Activated T-helper 2 cell treated with anti-CD3 and anti-CD28 coated beads, Interferon-gamma antibody, Interleukin-2, Interleukin-4, amounts not matched to agents 10 μg/mL and 5 μg/mL and 100 μg/mL, durations not matched to agents 14 hours and 24 hours and 36 hours (primary cell): ENCODE results near the gene FBXO7. TPM values are rescaled to one million over a fixed set of nuclear protein-coding genes. Genes with fewer than 3 reads are reported as not detected.

ENCODE experiments used
- DNase-seq: peaks from one replicate; pipeline ENCODE4 v3.0.0; 2021; ENCODE audit warnings: low spot score
- H3K27ac Mint-ChIP-seq: one replicate; pipeline ENCODE4 v1.8.0; 2021; ENCODE audit warnings: mixed read lengths
- H3K27me3 Mint-ChIP-seq: one replicate; pipeline ENCODE4 v1.8.0; 2021; ENCODE audit warnings: low read depth, mixed read lengths
- H3K36me3 Mint-ChIP-seq: one replicate; pipeline ENCODE4 v1.8.0; 2021; ENCODE audit warnings: low read depth, mixed read lengths
- H3K4me1 Mint-ChIP-seq: one replicate; pipeline ENCODE4 v1.8.0; 2021; ENCODE audit warnings: low read depth, mixed read lengths
- H3K4me3 Mint-ChIP-seq: one replicate; pipeline ENCODE4 v1.8.0; 2021; ENCODE audit warnings: low read depth, mild to moderate bottlenecking, moderate library complexity, mixed read lengths
- H3K9me3 Mint-ChIP-seq: one replicate; pipeline ENCODE4 v1.8.0; 2021; ENCODE audit warnings: mixed read lengths
- intact Hi-C: fragments of 100-400 bp; cut with micrococcal nuclease; formaldehyde crosslinking; loops from one replicate; pipeline ENCODE4 v1.15.1; 2023
- total RNA-seq: library from RNA; stranded (reverse); gene quantifications from 2 replicates; pipeline ENCODE4 v1.2.3, GENCODE V29; 2022

The FBXO7 gene
- total RNA-seq = 104 and 106 TPM in 2 replicates

DNA sequence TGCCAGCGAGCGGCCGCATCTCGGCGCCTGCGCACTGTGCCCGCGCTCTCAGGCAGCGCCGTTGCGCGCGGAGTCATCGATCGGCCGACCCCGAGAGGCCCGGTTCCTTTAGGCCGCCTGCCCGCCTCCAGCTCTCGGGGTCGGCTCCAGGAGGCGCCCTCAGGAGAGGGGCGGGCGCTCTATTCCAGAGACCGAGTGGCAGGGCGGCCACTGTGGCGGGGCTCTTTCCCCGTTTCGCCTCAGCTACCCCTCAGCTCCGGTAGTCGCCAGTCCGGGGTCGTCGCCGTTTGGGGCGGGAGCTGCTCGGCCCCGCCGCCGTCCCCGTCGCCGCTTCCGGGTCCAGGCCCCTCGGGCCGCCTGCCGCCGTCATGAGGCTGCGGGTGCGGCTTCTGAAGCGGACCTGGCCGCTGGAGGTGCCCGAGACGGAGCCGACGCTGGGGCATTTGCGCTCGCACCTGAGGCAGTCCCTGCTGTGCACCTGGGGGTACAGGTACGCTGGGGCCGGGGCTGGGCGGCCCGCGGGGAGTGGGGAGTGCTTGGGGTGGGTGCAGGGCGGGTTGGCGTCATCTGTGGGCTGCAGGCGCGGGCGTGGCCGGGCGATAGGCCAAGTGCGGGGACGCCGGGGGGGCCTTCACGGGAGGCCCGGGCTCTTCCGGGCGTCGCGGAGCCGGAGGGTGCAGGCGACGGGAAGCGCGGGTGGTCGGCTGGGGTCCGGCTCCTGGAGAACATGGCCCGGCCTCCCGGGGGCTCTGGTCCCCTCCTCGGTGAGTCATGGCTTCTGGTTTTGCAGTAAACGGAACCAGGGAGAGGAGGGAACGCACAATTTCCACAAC lies at the start of gene FBXO7:
Gene FBXO7, plus strand, starts transcription at position 177 of the 833 bp plus-strand sequence. Its CDS starts 192 bp downstream, at position 369.
- H3K27me3 Mint-ChIP-seq = no peaks in the 10 kb centered on the region
- H3K4me1 Mint-ChIP-seq = peaks cover 21% of the 10 kb centered on the region
- H3K36me3 Mint-ChIP-seq = peaks cover 7% of the 10 kb centered on the region
- no peaks in the 10 kb centered on the region for H3K9me3 Mint-ChIP-seq
- H3K4me3 Mint-ChIP-seq = peak within 1 kb of the TSS; percentile 93
- peak; percentile 84 for DNase-seq
- peak within 1 kb of the TSS; percentile 93 for H3K27ac Mint-ChIP-seq
- intact Hi-C loops = loop anchor here (2.0 to 10.0 kb wide), 3 partner anchors 210 to 336 kb away; no protein-coding TSS in a partner anchor

DNA sequence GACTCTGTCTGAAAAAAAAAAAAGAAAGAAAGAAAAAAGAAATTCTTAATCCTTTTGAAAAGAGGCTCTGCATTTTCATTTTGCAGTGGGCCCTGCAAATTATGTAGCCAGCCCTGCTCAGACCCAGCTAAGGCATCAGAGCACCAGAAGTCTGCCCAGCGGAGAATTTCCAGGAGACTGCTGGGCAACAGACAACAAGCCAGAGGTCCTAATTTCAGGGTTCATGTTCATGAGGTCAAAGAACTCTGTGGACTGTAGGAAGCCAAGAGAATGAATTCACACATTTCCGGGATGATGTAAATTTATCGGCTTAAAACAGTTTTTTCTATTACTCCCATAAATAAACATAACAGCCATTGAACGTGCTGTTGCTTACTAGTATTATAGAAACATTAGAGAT lies 47.7 kb upstream of the FBXO7 start:
- Mint-ChIP-seq H3K4me3 (no peak overlapping the region), H3K9me3 (no peaks in the 10 kb centered on the region), H3K36me3 (no peaks in the 10 kb centered on the region), H3K4me1 (peaks cover 7% of the 10 kb centered on the region), H3K27me3 (peaks cover 15% of the 10 kb centered on the region), H3K27ac (no peak overlapping the region)
- intact Hi-C loops = no loop called here
- no peak for DNase-seq

DNA sequence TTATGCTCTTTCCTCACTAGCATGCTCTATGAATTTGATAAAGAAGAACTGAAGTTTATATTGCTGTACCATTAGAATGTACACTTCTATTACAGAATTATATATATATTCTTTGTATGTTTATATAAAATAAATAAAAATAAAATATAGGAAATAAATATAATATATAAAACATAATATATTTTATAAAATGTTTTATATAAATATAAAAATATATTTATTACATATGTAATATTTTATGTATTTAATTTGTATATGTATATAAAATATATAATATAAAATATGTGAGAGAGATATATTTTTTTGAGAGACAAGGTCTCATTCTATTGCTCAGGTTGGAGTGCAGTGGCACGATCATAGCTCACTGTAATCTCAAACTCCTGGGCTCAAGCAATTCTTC lies 44.3 kb upstream of the FBXO7 start:
- H3K36me3 Mint-ChIP-seq = no peaks in the 10 kb centered on the region
- no peaks in the 10 kb centered on the region for H3K9me3 Mint-ChIP-seq
- DNase-seq = no peak
- no peak overlapping the region for H3K27ac Mint-ChIP-seq
- peaks cover 4% of the 10 kb centered on the region for H3K27me3 Mint-ChIP-seq
- H3K4me3 Mint-ChIP-seq = no peak overlapping the region
- intact Hi-C loops = no loop called here
- H3K4me1 Mint-ChIP-seq = peaks cover 7% of the 10 kb centered on the region

DNA sequence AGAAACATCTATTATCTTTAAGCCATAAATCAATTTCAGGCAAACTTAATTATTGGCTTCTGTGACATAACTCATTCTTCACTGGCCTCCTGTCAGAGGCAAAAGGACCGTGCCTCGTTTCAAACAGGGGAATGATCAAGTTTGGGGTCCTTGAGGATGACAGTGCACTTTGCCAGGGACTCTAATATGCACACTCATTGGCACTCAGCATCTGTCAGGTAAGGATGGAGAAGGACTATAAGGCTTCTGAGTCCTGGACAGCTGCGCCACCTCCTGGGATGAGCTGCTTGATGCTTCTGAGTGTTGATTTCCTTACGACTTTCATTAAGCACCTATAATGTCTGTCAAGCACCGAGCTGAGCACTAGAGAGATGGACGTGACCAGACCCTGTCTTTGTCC lies 30.5 kb upstream of the FBXO7 start:
- intact Hi-C loops = no loop called here
- Mint-ChIP-seq H3K4me3 (no peak overlapping the region), H3K36me3 (no peaks in the 10 kb centered on the region), H3K27me3 (no peaks in the 10 kb centered on the region), H3K27ac (no peak overlapping the region), H3K9me3 (no peaks in the 10 kb centered on the region), H3K4me1 (no peaks in the 10 kb centered on the region)
- DNase-seq = no peak

DNA sequence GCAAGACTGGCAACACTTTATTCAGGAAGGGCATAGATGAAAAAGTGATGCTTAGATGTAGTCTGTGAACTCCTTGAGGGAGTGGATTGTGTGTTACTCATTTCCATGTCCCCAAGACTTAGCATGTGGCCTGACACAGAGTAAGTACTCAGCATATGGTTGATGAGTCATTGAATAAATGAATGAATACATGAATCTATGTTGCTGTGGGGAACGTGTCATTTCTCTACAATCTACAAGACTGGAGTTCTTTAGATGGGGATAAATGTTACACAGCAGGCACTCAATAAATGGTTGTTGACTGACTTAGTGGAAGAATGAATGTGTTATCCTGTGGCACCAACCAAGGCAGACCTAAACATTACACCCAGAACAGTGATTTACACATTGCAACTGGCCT lies 28.3 kb upstream of the FBXO7 start:
- intact Hi-C loops = no loop called here
- DNase-seq = no peak
- Mint-ChIP-seq H3K27ac (no peak overlapping the region), H3K36me3 (no peaks in the 10 kb centered on the region), H3K4me3 (no peak overlapping the region), H3K4me1 (no peaks in the 10 kb centered on the region), H3K9me3 (no peaks in the 10 kb centered on the region), H3K27me3 (no peaks in the 10 kb centered on the region)

DNA sequence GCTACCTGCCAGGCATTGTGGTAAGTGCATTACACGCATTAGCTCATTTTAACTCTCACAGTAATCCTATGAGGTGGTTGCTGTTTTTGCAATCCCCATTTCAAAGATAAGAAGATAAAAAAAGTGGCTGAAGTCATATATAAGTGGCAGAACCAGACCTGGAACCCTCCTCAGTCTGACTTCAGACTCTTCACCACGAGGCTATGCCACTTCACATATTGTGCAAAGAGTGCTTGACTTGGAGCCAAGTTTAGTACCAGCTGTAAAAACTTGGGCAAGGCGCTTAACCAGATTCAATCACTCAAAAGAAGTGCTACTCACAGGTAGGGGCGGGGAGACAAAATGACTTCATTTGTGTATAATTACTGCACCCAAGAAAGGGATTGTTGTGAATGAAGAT lies 25.6 kb upstream of the FBXO7 start:
- Mint-ChIP-seq H3K27ac (no peak overlapping the region), H3K4me3 (no peak overlapping the region), H3K27me3 (peaks cover 5% of the 10 kb centered on the region), H3K9me3 (no peaks in the 10 kb centered on the region), H3K36me3 (no peaks in the 10 kb centered on the region), H3K4me1 (no peaks in the 10 kb centered on the region)
- intact Hi-C loops = no loop called here
- DNase-seq = no peak

DNA sequence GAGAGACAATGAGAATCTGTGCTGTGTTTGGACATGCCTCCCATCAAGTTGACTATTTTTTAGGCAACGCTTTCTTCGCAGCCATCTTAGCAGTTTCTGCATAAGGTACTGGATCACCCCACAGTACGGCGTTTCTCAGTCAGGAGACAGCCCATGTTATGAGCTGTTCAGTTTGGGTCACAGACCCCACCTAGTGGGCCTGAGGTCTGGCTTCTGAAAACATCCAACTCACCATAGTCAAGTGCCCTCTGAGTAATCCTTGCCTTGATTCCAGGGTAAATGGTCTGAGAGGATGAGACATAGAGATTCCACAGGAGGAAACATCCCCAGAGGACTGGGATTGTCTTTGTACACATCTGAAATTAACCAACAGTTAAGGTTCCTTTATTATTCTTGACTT lies 17.6 kb upstream of the FBXO7 start:
- DNase-seq = no peak
- Mint-ChIP-seq H3K4me1 (no peaks in the 10 kb centered on the region), H3K9me3 (no peaks in the 10 kb centered on the region), H3K27ac (no peak overlapping the region), H3K27me3 (peaks cover 25% of the 10 kb centered on the region), H3K4me3 (no peak overlapping the region), H3K36me3 (no peaks in the 10 kb centered on the region)
- intact Hi-C loops = no loop called here

DNA sequence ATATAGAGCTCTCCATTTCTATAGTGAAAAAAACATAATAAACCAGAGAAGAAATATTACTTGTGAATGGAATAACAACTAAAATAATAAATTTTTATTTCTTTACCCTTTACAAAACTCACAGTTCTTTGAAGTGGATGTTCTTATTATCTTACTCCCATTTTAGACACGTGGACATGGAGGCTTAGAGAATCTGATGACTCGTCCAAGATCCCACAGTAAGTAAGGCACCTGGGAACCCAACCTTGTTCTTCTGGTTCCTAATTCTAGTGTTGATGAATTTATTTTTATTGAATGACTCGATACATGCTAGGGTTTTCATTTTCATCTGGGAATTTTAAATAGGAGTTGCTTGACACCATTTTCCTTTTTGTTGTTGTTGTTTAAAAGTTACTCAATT lies 12.2 kb upstream of the FBXO7 start:
- Mint-ChIP-seq H3K4me1 (no peaks in the 10 kb centered on the region), H3K4me3 (no peak overlapping the region), H3K27me3 (peaks cover 33% of the 10 kb centered on the region), H3K36me3 (no peaks in the 10 kb centered on the region), H3K27ac (no peak overlapping the region), H3K9me3 (no peaks in the 10 kb centered on the region)
- intact Hi-C loops = no loop called here
- no peak for DNase-seq

DNA sequence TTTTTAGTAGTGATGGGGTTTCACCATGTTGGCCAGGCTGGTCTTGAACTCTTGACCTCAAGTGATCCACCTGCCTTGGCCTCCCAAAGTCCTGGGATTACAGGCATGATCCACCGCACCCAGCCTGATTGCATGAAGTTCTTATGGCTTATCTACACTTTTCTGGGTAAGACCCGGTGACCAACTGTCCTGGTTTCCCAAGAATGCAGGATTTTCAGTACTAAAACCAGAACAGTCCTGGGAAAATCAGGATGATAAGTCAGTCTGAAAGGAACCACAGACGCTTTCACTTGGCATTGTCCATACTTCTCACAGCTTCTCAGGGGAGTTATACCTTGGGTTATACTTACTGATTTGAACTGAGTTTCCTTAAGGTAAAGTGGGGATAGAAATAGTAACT lies 8.9 kb upstream of the FBXO7 start:
- intact Hi-C loops = no loop called here
- Mint-ChIP-seq H3K4me3 (no peak overlapping the region), H3K4me1 (no peaks in the 10 kb centered on the region), H3K9me3 (no peaks in the 10 kb centered on the region), H3K27ac (no peak overlapping the region), H3K27me3 (peaks cover 28% of the 10 kb centered on the region), H3K36me3 (no peaks in the 10 kb centered on the region)
- no peak for DNase-seq

DNA sequence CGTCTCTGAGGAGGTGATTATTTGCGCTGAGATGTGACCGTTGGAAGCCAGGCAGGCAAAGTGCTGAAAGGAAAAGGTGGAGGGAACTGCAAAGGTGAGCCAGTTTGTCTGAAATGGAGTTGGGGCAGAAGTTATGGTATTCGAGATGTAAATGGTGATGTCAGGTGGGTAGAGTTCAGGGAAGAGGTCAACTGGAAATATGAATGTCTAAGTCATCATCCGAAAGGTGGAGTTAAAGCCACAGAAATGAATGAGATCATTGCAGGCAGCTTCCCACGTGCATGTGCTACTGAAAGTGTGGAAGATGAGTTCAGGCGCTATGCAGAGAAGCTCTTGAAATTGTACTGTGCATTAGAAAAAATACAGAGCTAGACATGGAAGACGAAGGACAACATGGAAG lies 8.1 kb upstream of the FBXO7 start:
- DNase-seq = no peak
- intact Hi-C loops = no loop called here
- peaks cover 25% of the 10 kb centered on the region for H3K27me3 Mint-ChIP-seq
- no peak overlapping the region for H3K27ac Mint-ChIP-seq
- H3K4me3 Mint-ChIP-seq = no peak overlapping the region
- H3K9me3 Mint-ChIP-seq = no peaks in the 10 kb centered on the region
- H3K36me3 Mint-ChIP-seq = no peaks in the 10 kb centered on the region
- H3K4me1 Mint-ChIP-seq = no peaks in the 10 kb centered on the region

DNA sequence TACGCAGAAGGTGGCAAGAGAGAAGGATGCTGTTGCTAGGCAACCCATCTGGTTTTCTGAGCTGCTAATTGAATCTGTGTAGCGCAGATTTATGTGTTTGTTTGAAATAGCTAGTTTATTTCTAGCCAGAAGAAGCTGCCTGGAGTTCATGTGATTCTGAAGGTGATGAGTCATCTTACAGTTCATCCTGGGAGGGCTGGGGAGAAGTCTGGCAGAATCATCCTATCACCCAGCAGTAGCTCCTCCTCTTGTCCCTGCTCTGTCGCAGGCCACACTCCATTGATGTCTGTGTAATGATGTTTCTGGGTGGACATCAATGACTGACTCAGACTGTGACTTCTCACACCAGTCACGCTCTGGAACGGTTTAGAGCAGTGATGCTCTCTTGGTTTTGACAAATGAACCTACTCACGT lies 4.8 kb upstream of the FBXO7 start:
- Mint-ChIP-seq H3K4me3 (no peak overlapping the region), H3K36me3 (no peaks in the 10 kb centered on the region), H3K27me3 (peaks cover 13% of the 10 kb centered on the region), H3K4me1 (peaks cover 9% of the 10 kb centered on the region), H3K27ac (no peak overlapping the region), H3K9me3 (no peaks in the 10 kb centered on the region)
- intact Hi-C loops = loop anchor here (5.0 to 10.0 kb wide), 2 partner anchors 205 to 268 kb away; no protein-coding TSS in a partner anchor
- DNase-seq = no peak

DNA sequence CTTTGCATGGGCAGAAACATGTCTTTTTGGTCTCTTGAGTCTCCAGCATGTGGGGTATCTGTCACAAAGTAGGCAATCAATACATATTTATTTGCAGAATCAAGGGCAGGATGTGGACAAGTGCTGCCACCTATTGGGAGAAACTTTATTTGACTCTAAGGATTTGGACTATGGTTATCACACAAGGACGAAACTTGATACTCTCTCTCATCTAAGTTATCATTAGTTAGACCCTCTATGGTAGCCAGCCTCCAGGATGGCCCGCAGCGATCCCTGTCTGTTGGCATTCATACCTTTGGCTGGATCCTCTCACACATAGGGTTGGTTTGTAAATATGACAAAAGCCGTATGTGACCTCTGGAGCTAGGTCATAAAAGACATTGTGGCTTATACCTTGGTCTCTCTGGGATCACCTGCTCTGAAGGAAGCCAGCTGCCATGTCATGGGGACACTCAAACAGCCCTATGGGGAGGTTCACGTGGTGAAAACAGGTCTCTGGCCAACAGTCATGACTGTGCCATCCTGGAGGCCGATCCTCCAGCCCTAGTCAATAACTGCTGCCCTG lies 1.1 kb upstream of the FBXO7 start:
- H3K36me3 Mint-ChIP-seq = peaks cover 4% of the 10 kb centered on the region
- no peaks in the 10 kb centered on the region for H3K9me3 Mint-ChIP-seq
- peak overlapping the region; percentile 87 for H3K4me3 Mint-ChIP-seq
- H3K4me1 Mint-ChIP-seq = peaks cover 15% of the 10 kb centered on the region
- peak; percentile 43 for DNase-seq
- H3K27me3 Mint-ChIP-seq = no peaks in the 10 kb centered on the region
- intact Hi-C loops = loop anchor here (1.0 to 10.0 kb wide), 5 partner anchors 10 to 496 kb away; partner anchors contain the start of gene RTCB
- H3K27ac Mint-ChIP-seq = peak overlapping the region; percentile 89

DNA sequence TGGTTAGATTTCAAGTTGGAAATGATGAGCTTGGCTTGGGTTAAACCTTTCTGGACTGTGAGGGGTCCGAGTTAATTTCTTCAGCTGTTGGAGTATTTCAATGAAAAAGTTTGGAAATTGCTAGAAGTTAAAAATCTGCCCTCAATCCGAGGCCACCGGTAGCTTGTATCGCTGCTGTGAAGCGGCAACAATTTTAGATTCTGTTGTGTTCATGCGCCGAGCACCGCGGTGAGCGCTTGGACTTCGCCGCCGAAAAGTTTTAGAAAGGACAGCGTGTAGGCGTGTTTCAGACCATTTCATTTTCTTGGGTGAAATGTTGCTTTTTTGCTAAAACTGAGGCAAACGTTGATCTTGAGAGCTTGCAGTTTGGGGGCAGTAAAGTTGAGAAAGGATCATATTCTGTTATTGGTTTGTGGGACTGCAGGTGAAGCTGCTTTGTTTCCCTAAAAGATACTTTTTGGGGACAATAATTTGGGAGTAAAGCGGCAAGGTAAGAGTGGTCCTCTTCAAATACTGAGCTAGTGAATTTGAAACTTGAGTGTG lies 928 bp downstream of the FBXO7 start:
- H3K27me3 Mint-ChIP-seq = no peaks in the 10 kb centered on the region
- DNase-seq = no peak
- intact Hi-C loops = loop anchor here (2.0 to 10.0 kb wide), 2 partner anchors 211 to 337 kb away; no protein-coding TSS in a partner anchor
- H3K27ac Mint-ChIP-seq = peak overlapping the region; percentile 93
- no peaks in the 10 kb centered on the region for H3K9me3 Mint-ChIP-seq
- peak overlapping the region; percentile 93 for H3K4me3 Mint-ChIP-seq
- H3K4me1 Mint-ChIP-seq = peaks cover 28% of the 10 kb centered on the region
- H3K36me3 Mint-ChIP-seq = peaks cover 14% of the 10 kb centered on the region
